B cell (primary cell): ENCODE data around the gene RASAL3. TPM values are rescaled to one million over a fixed set of nuclear protein-coding genes. Genes with fewer than 3 reads are reported as not detected.

Source experiments
- ATAC-seq: fragments of 200-7000 bp; cut with Tn5 transposase; one replicate; pipeline ENCODE4 v1.10.0; 2021; ENCODE audit warnings: low read depth, mild to moderate bottlenecking, moderate number of reproducible peaks, moderate library complexity
- CTCF ChIA-PET: fragments of 350-600 bp; sonication (Branson Sonifier 250); formaldehyde crosslinking; loops from one replicate; lab custom pipeline; 2021; ENCODE audit warnings: antibody characterized with exemption, inconsistent platforms; lab: Charles Lee
- POLR2A ChIA-PET: fragments of 350-600 bp; sonication (Branson Sonifier 250); formaldehyde crosslinking; loops from one replicate; lab custom pipeline; 2021; ENCODE audit warnings: antibody characterized with exemption; lab: Charles Lee
- DNase-seq: peaks from one replicate; pipeline ENCODE4 v3.0.0; 2013
- H2AFZ ChIP-seq: 2 replicates; pipeline ENCODE4 v1.6.1; 2012; ENCODE audit warnings: mild to moderate bottlenecking, low read depth, low read length; ENCODE audit not compliant: insufficient read depth, poor library complexity, severe bottlenecking
- H3K27ac ChIP-seq, 2 donors: 1 replicate in 1 of 2; 2 replicates in 1 of 2; pipeline ENCODE4 v1.5.1; 2012 to 2013; ENCODE audit warnings: low read length in 2 of 2, mild to moderate bottlenecking in 2 of 2, moderate library complexity in 1 of 2
- H3K27me3 ChIP-seq, 4 experiments: fragments of 200-600 bp in 1 of 4; sonication (generic) in 1 of 4; replicated peaks in 1 of 4; 1 replicate in 2 of 4; 2 replicates in 2 of 4; pipeline versions ENCODE4 v1.6.1 to v1.7.0; 2013 to 2016; ENCODE audit warnings: low read length in 3 of 4, mild to moderate bottlenecking in 2 of 4, mixed read lengths in 1 of 4, moderate library complexity in 1 of 4; ENCODE audit not compliant: insufficient read depth in 4 of 4, control insufficient read depth in 3 of 4; ENCODE audit errors: control extremely low read depth in 1 of 4
- H3K36me3 ChIP-seq, 2 experiments: replicated peaks in 1 of 2; 1 replicate in 1 of 2; 2 replicates in 1 of 2; pipeline versions ENCODE4 v1.6.1 to v1.7.1; 2013; ENCODE audit warnings: low read length in 1 of 2; ENCODE audit not compliant: insufficient read depth in 2 of 2, control insufficient read depth in 1 of 2; ENCODE audit errors: control extremely low read depth in 1 of 2, extremely low read depth in 1 of 2
- H3K4me1 ChIP-seq, 2 donors: fragments of 200-600 bp in 1 of 2; sonication (generic) in 1 of 2; 1 replicate in 1 of 2; 2 replicates in 1 of 2; pipeline versions ENCODE4 v1.5.1 to v1.6.1; 2013 to 2017; ENCODE audit warnings: low read length in 2 of 2; ENCODE audit not compliant: control insufficient read depth in 2 of 2, insufficient read depth in 2 of 2
- H3K4me2 ChIP-seq: replicated peaks from 2 replicates; pipeline ENCODE3; 2012; ENCODE audit warnings: mild to moderate bottlenecking, low read depth, low read length; ENCODE audit not compliant: poor library complexity, severe bottlenecking
- H3K4me3 ChIP-seq, 5 experiments: fragments of 200-600 bp in 1 of 5; sonication (generic) in 1 of 5; 1 replicate in 3 of 5; 2 replicates in 2 of 5; pipeline versions ENCODE4 v1.5.1 to v1.7.0; 2011 to 2016; ENCODE audit warnings: low read length in 4 of 5, mild to moderate bottlenecking in 4 of 5, low read depth in 2 of 5, control low read depth in 1 of 5, moderate library complexity in 1 of 5; ENCODE audit not compliant: insufficient read depth in 1 of 5; ENCODE audit errors: control extremely low read depth in 1 of 5, extremely low read depth in 1 of 5
- H3K79me2 ChIP-seq: fragments of 200-600 bp; sonication (generic); one replicate; pipeline ENCODE4 v1.6.0; 2016; ENCODE audit warnings: low read length; ENCODE audit not compliant: control insufficient read depth, insufficient read depth
- H3K9ac ChIP-seq: fragments of 200-600 bp; sonication (generic); 2 replicates; pipeline ENCODE4 v1.6.1; 2017; ENCODE audit warnings: mild to moderate bottlenecking, low read length, moderate library complexity
- H3K9me3 ChIP-seq, 3 donors: one replicate each; pipeline versions ENCODE4 v1.6.1 to v1.7.1; 2013; ENCODE audit warnings: low read length in 2 of 3; ENCODE audit not compliant: control insufficient read depth in 2 of 3, insufficient read depth in 1 of 3; ENCODE audit errors: control extremely low read depth in 1 of 3
- H4K20me1 ChIP-seq: 2 replicates; pipeline ENCODE4 v1.6.0; 2012; ENCODE audit warnings: mild to moderate bottlenecking, low read length; ENCODE audit not compliant: insufficient read depth, control insufficient read depth, poor library complexity, severe bottlenecking
- H3K27ac Mint-ChIP-seq: one replicate; pipeline ENCODE4 v1.8.0; 2021; ENCODE audit warnings: mixed read lengths
- H3K27me3 Mint-ChIP-seq: one replicate; pipeline ENCODE4 v1.8.0; 2021; ENCODE audit warnings: mixed read lengths
- H3K4me1 Mint-ChIP-seq: one replicate; pipeline ENCODE4 v1.8.0; 2021; ENCODE audit warnings: mixed read lengths
- H3K4me3 Mint-ChIP-seq: one replicate; pipeline ENCODE4 v1.8.0; 2021; ENCODE audit warnings: mixed read lengths
- H3K9me3 Mint-ChIP-seq: one replicate; pipeline ENCODE4 v1.8.0; 2022; ENCODE audit warnings: mixed read lengths; ENCODE audit not compliant: insufficient read depth
- CTCF ChIP-seq: fragments of 200-600 bp; IDR thresholded peaks from one replicate; pipeline ENCODE4 v1.8.0; 2022; ENCODE audit warnings: antibody characterized with exemption, mild to moderate bottlenecking
- EZH2 ChIP-seq: IDR thresholded peaks from 2 replicates; pipeline ENCODE4 v1.6.1; 2012; ENCODE audit warnings: borderline replicate concordance, low read depth, mild to moderate bottlenecking, moderate library complexity, low read length; ENCODE audit not compliant: insufficient read depth, poor library complexity, severe bottlenecking
- WGBS: methylation state at CpG from one replicate; pipeline ENCODE4 v1.1.5; 2013; ENCODE audit warnings: missing lambda C conversion rate; ENCODE audit not compliant: insufficient coverage; 5-methylcytosine and 5-hydroxymethylcytosine counted together
- intact Hi-C: fragments of 100-400 bp; cut with micrococcal nuclease; formaldehyde crosslinking; loops from one replicate; pipeline ENCODE4 v1.10.0; 2022
- polyA plus RNA-seq: library from polyadenylated mRNA; depleted of rRNA; stranded (reverse); fragments of >200 nt; gene quantifications from 2 replicates; pipeline ENCODE4 v1.2.3, GENCODE V29; 2012
- total RNA-seq, 2 donors: library from RNA; stranded (reverse); fragments of 120-200 nt in 1 of 2; gene quantifications; 1 replicate in 1 of 2; 2 replicates in 1 of 2; pipeline versions ENCODE4 v1.2.3 to v1.2.4, GENCODE V29; 2013 to 2022

Gene RASAL3
- total and polyA plus RNA-seq, 2 donors (not counting 1 experiment from before 2014, with no cell fraction given): 95.3 to 154 TPM

- Histone ChIP-seq H3K79me2 (no peaks in the 10 kb centered on the region), H3K4me3 (no peak overlapping the region), H3K4me2 (no peak overlapping the region), H3K9ac (no peak overlapping the region), H4K20me1 (no peaks in the 10 kb centered on the region), H2AFZ (no peak overlapping the region), H3K27me3 (peaks cover 0 to 49% (median 9%) of the 10 kb centered on the region in 4 experiments), H3K27ac (no peak overlapping the region), H3K4me1 (peaks cover 5 to 16% of the 10 kb centered on the region in 2 donors), H3K9me3 (peaks cover 0 to 16% (median 0%) of the 10 kb centered on the region in 3 donors), H3K36me3 (no peaks in the 10 kb centered on the region)
- TF ChIP-seq EZH2 (no peak), CTCF (no peak)
- ChIA-PET CTCF (no interaction called here), POLR2A (interaction anchor here (0.6 kb wide), 1 partner anchor 286 kb away, joined by 3 read pairs; no protein-coding TSS in a partner anchor)
- H3K4me3 Mint-ChIP-seq: no peak overlapping the region
- no peak for DNase-seq
- WGBS: 79% methylated on average over 12 of the region's 14 CpGs
- H3K27ac Mint-ChIP-seq: no peak overlapping the region
- peaks cover 3% of the 10 kb centered on the region for H3K4me1 Mint-ChIP-seq
- intact Hi-C loops: no loop called here
- H3K27me3 Mint-ChIP-seq: peaks cover 58% of the 10 kb centered on the region
- ATAC-seq: no peak
- peaks cover 3% of the 10 kb centered on the region for H3K9me3 Mint-ChIP-seq
Observed at GRCh38 chr19:15507068-15508034, 43.0 kb upstream of the RASAL3 start.

- Mint-ChIP-seq H3K9me3 (peaks cover 3% of the 10 kb centered on the region), H3K4me1 (peaks cover 3% of the 10 kb centered on the region), H3K27ac (no peak overlapping the region), H3K4me3 (no peak overlapping the region), H3K27me3 (peaks cover 55% of the 10 kb centered on the region)
- CTCF ChIA-PET: no interaction called here
- TF ChIP-seq CTCF (no peak), EZH2 (no peak)
- POLR2A ChIA-PET: no interaction called here
- Histone ChIP-seq H3K36me3 (no peaks in the 10 kb centered on the region), H3K27ac (no peak overlapping the region), H4K20me1 (no peaks in the 10 kb centered on the region), H3K4me1 (peaks cover 5 to 16% of the 10 kb centered on the region in 2 donors), H3K27me3 (peaks cover 0 to 47% (median 8%) of the 10 kb centered on the region in 4 experiments), H3K79me2 (no peaks in the 10 kb centered on the region), H2AFZ (no peak overlapping the region), H3K4me2 (no peak overlapping the region), H3K9me3 (peaks cover 0 to 16% (median 0%) of the 10 kb centered on the region in 3 donors), H3K4me3 (no peak overlapping the region), H3K9ac (no peak overlapping the region)
- ATAC-seq (no peak), DNase-seq (no peak)
- 97% methylated on average over 4 of the region's 5 CpGs for WGBS
- intact Hi-C loops: no loop called here
Observed at GRCh38 chr19:15506074-15506571, 41.8 kb upstream of the RASAL3 start.
